Activated B cell treated with CpG ODN at 0.5 μM for 24 hours (primary cell): ENCODE data around the gene OS9. TPM values are rescaled to one million over a fixed set of nuclear protein-coding genes. Genes with fewer than 3 reads are reported as not detected.

Experiments
- ATAC-seq: fragments of 200-7000 bp; cut with Tn5 transposase; one replicate; pipeline ENCODE4 v1.10.0; 2021; ENCODE audit warnings: low read depth, mild to moderate bottlenecking, moderate library complexity
- CTCF ChIA-PET: fragments of 350-600 bp; sonication (Branson Sonifier 250); formaldehyde crosslinking; loops from one replicate; lab custom pipeline; 2021; ENCODE audit warnings: antibody characterized with exemption; lab: Charles Lee
- POLR2A ChIA-PET: fragments of 350-600 bp; sonication (Branson Sonifier 250); formaldehyde crosslinking; loops from one replicate; lab custom pipeline; 2021; ENCODE audit warnings: antibody characterized with exemption; lab: Charles Lee
- DNase-seq: peaks from one replicate; pipeline ENCODE4 v3.0.0; 2022
- H3K27ac Mint-ChIP-seq: one replicate; pipeline ENCODE4 v1.8.0; 2020; ENCODE audit warnings: mixed read lengths
- H3K27me3 Mint-ChIP-seq: one replicate; pipeline ENCODE4 v1.8.0; 2021; ENCODE audit warnings: mixed read lengths
- H3K36me3 Mint-ChIP-seq: one replicate; pipeline ENCODE4 v1.8.0; 2021; ENCODE audit warnings: low read depth, mixed read lengths
- H3K4me1 Mint-ChIP-seq: one replicate; pipeline ENCODE4 v1.8.0; 2021; ENCODE audit warnings: mixed read lengths
- H3K4me3 Mint-ChIP-seq: one replicate; pipeline ENCODE4 v1.8.0; 2020; ENCODE audit warnings: mild to moderate bottlenecking, mixed read lengths
- H3K9me3 Mint-ChIP-seq: one replicate; pipeline ENCODE4 v1.8.0; 2020; ENCODE audit warnings: mixed read lengths
- CTCF ChIP-seq: fragments of 200-600 bp; IDR thresholded peaks from one replicate; pipeline ENCODE4 v1.8.0; 2022; ENCODE audit warnings: antibody characterized with exemption, mild to moderate bottlenecking
- intact Hi-C: fragments of 100-400 bp; cut with micrococcal nuclease; formaldehyde crosslinking; loops from one replicate; pipeline ENCODE4 v1.15.1; 2024
- total RNA-seq: library from RNA; stranded (reverse); gene quantifications from 2 replicates; pipeline ENCODE4 v1.2.3, GENCODE V29; 2022

OS9 gene
- total RNA-seq, 1 donor from 2014 or later = 166 TPM

DNA sequence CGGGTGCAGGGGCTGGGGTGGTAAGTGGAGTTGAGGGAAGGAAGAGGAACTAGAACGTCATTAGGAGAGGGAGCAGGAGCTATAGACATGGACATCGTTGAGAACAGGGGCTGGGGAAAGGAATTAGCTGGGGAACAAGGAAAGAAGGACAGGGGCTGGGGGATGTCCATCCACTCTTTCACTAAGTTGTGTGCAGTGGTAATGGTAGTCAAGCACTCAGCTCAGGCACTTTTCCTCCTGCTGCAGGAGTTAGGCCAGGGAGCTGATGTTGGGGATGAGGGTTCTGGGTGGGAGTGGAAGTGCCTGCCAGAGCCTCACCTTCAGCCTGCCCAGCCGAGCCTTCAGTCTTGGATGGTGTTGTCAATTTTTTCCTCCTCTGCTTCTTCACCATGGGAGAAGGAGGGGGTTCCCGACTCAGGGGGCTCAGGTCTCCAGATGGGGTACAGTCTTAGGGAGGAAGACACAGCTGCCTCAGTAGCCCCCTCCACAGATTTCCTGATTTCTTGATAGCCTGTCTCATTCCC, 35.5 kb downstream of the OS9 start:
- Mint-ChIP-seq H3K27ac (no peak overlapping the region), H3K36me3 (peaks cover 72% of the 10 kb centered on the region)
- POLR2A ChIA-PET = interaction anchor here (0.7 kb wide), 1 partner anchor 28 kb away, joined by 8 read pairs; no protein-coding TSS in a partner anchor

GRCh38 chr12:57730336-57731067, 36.6 kb downstream of the OS9 start:
- ChIA-PET CTCF (no interaction called here), POLR2A (no interaction called here)
- Mint-ChIP-seq H3K9me3 (no peaks in the 10 kb centered on the region), H3K27me3 (no peaks in the 10 kb centered on the region), H3K4me3 (no peak overlapping the region), H3K36me3 (peaks cover 80% of the 10 kb centered on the region), H3K4me1 (peaks cover 3% of the 10 kb centered on the region), H3K27ac (no peak overlapping the region)
- no peak for TF ChIP-seq CTCF
- DNase-seq = no peak
- ATAC-seq = no peak
- intact Hi-C loops = no loop called here

More for the DNA sequence above, 35.5 kb downstream of the OS9 start:
- CTCF ChIA-PET = no interaction called here
- intact Hi-C loops = loop anchor here (1.0 kb wide), 1 partner anchor 22 kb away; no protein-coding TSS in a partner anchor
- no peak for TF ChIP-seq CTCF
- no peak overlapping the region for H3K4me3 Mint-ChIP-seq
- H3K4me1 Mint-ChIP-seq = peaks cover 12% of the 10 kb centered on the region
- no peaks in the 10 kb centered on the region for H3K9me3 Mint-ChIP-seq
- no peaks in the 10 kb centered on the region for H3K27me3 Mint-ChIP-seq
- DNase-seq (no peak), ATAC-seq (no peak)

DNA sequence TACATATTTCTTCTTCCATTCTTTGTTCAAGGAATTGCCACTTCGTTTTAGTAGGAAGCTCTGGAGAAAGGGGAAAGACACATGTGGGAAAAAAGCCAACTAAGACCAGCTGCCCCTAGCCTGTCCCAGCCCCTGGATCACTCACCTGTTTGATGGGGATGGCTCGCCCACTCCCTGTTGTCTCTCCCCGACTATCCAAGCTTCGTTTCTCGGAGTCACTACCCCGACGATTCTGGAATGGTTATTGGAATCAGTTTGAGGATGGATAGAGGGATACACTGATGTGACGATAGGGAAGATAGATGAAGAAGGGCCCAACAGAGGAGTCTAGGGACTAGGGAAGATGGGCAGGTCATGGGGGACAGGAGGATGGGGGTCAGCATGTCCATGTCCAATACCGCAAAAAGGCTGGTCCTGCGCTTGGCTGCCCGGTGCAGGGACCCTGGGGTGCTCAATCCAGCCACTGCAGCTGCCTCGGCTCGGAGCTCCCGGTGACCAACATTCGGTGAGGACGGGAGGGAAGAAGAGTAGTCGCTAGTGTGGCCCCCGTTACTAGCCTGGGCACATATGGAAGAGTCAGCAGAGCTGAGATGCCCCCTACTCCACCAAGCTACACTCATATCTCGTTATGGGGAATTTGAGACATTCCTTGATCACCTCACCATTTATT, 37.6 kb downstream of the OS9 start:
- Mint-ChIP-seq H3K27ac (no peak overlapping the region), H3K36me3 (peaks cover 79% of the 10 kb centered on the region), H3K27me3 (no peaks in the 10 kb centered on the region), H3K4me1 (peaks cover under 1% of the 10 kb centered on the region), H3K9me3 (no peaks in the 10 kb centered on the region), H3K4me3 (no peak overlapping the region)
- TF ChIP-seq CTCF = no peak
- DNase-seq = no peak
- intact Hi-C loops = no loop called here
- ATAC-seq = no peak
- POLR2A ChIA-PET = no interaction called here
- CTCF ChIA-PET = no interaction called here

DNA sequence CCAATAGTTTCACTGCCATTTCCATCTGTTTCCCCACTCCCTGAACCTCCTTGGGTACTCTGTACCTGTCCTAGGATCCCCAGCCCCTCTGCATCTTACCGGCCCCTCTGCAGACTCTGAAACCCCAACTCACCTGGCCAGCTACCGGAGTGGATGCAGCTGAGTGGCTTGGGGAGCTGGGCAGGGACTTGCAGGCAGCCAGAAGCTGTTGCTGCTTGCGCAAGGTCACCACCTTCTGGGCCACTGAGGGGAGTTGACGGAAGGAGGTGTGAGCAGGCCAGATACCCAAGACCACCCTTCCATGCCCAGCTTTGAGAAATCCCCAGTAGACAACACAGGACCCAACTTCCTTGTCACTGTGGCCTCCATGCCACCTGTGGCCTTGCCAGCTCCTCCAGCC, 38.3 kb downstream of the OS9 start:
- H3K27ac Mint-ChIP-seq = no peak overlapping the region
- ATAC-seq (no peak), DNase-seq (no peak)
- no peak overlapping the region for H3K4me3 Mint-ChIP-seq
- intact Hi-C loops = no loop called here
- ChIA-PET POLR2A (interaction anchor here (1.0 kb wide), 1 partner anchor 9 kb away, joined by 6 read pairs; no protein-coding TSS in a partner anchor), CTCF (no interaction called here)
- TF ChIP-seq CTCF = no peak
- no peaks in the 10 kb centered on the region for H3K27me3 Mint-ChIP-seq
- peaks cover 3% of the 10 kb centered on the region for H3K4me1 Mint-ChIP-seq
- H3K36me3 Mint-ChIP-seq = peaks cover 78% of the 10 kb centered on the region
- H3K9me3 Mint-ChIP-seq = no peaks in the 10 kb centered on the region
